Measurements from ENCODE around the gene ZCWPW1. TPM values are rescaled to one million over a fixed set of nuclear protein-coding genes. Genes with fewer than 3 reads are reported as not detected.

ZCWPW1 gene
- total RNA-seq, 1 experiment from 2014 or later: 3.4 TPM

GRCh38 chr7:100406767-100407166 is 21.7 kb downstream of the ZCWPW1 start:
- Mint-ChIP-seq H3K9me3 (ENCODE audit: unreplicated experiment) (no peaks in the 10 kb centered on the region), H3K27me3 (ENCODE audit: insufficient read depth, unreplicated experiment) (peaks cover 5% of the 10 kb centered on the region), H3K27ac (ENCODE audit: unreplicated experiment) (no peak overlapping the region), H3K4me1 (ENCODE audit: low read depth, unreplicated experiment) (no peaks in the 10 kb centered on the region), H3K4me3 (ENCODE audit: unreplicated experiment) (no peak overlapping the region), H3K36me3 (ENCODE audit: insufficient read depth, unreplicated experiment) (no peaks in the 10 kb centered on the region)
- Histone ChIP-seq H3K9me3 (no peaks in the 10 kb centered on the region), H3K27me3 (replicated peaks; ENCODE audit: control insufficient read depth, insufficient read depth, low read length) (0 out of 2 replicates have a peak, but pooled peaks cover 1% of the 10 kb centered on the region), H3K36me3 (ENCODE audit: control insufficient read depth, insufficient read depth, low read length) (no peaks in the 10 kb centered on the region), H3K4me1 (no peaks in the 10 kb centered on the region), H3K4me3 (ENCODE audit: low read depth, low read length) (no peak overlapping the region)
- ChIA-PET CTCF (interaction anchor here (0.7 to 1.3 kb wide), 5 partner anchors 9 to 217 kb away, joined by 3 to 7 read pairs (median 4); no protein-coding TSS in a partner anchor), POLR2A (interaction anchor here (0.8 kb wide), 1 partner anchor 22 kb away, joined by 3 read pairs; the partner anchor contains the start of gene ZCWPW1)
- no peak for DNase-seq
- intact Hi-C loops (cut with micrococcal nuclease; ENCODE audit: unreplicated experiment): loop anchor here (1.0 kb wide), 2 partner anchors 32 to 44 kb away; no protein-coding TSS in a partner anchor
- TF ChIP-seq CTCF (IDR thresholded peaks at IDR 0.05; ENCODE audit: insufficient read depth in 1 of 2, low read depth in 1 of 2, low read length in 1 of 2, severe bottlenecking in 1 of 2, unreplicated experiment in 1 of 2): no peak
- no TSS peak for BruUV-seq (replicated peaks)

GRCh38 chr7:100402241-100402640 is 26.3 kb downstream of the ZCWPW1 start:
- POLR2A ChIA-PET: interaction anchor here (0.6 kb wide), 1 partner anchor 37 kb away, joined by 3 read pairs; no protein-coding TSS in a partner anchor
- intact Hi-C loops (cut with micrococcal nuclease; ENCODE audit: unreplicated experiment): no loop called here
- BruUV-seq (replicated peaks): no TSS peak
- CTCF ChIA-PET: no interaction called here
- no peaks in the 10 kb centered on the region for H3K36me3 ChIP-seq (ENCODE audit: control insufficient read depth, insufficient read depth, low read length)
- H3K4me1 ChIP-seq: no peaks in the 10 kb centered on the region
- no peaks in the 10 kb centered on the region for H3K9me3 ChIP-seq
- H3K27me3 ChIP-seq (replicated peaks; ENCODE audit: control insufficient read depth, insufficient read depth, low read length): no peaks in the 10 kb centered on the region; the same call in 1 of the 2 replicates
- H3K4me3 ChIP-seq (ENCODE audit: low read depth, low read length): no peak overlapping the region
- DNase-seq: no peak
- Mint-ChIP-seq H3K27me3 (ENCODE audit: insufficient read depth, unreplicated experiment) (peaks cover 19% of the 10 kb centered on the region), H3K27ac (ENCODE audit: unreplicated experiment) (no peak overlapping the region), H3K4me3 (ENCODE audit: unreplicated experiment) (no peak overlapping the region), H3K9me3 (ENCODE audit: unreplicated experiment) (no peaks in the 10 kb centered on the region), H3K4me1 (ENCODE audit: low read depth, unreplicated experiment) (no peaks in the 10 kb centered on the region), H3K36me3 (ENCODE audit: insufficient read depth, unreplicated experiment) (no peaks in the 10 kb centered on the region)
- TF ChIP-seq CTCF (IDR thresholded peaks at IDR 0.05; ENCODE audit: insufficient read depth in 1 of 2, low read depth in 1 of 2, low read length in 1 of 2, severe bottlenecking in 1 of 2, unreplicated experiment in 1 of 2): no peak

DNA sequence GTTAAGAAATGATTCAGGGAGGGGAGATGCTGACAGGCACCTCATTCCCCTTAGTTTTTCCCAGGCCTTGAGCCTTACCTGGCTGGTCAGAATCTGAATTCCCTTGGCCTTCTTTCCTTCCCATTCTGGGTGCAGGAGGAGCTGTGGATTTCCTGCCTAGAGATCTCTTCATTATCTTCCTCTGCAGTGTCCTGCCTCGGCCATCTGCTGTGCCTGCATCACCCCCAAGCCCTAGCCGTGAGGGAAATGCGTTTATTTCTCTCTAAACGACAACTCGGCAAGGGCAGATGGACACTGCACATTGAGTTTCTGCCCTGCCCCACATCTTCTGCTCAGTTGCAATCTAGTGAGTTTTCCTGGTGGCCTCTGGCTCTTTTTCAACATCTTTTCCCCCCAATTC is 26.7 kb downstream of the ZCWPW1 start:
- H3K9me3 ChIP-seq: no peaks in the 10 kb centered on the region
- H3K9me3 Mint-ChIP-seq (ENCODE audit: unreplicated experiment): no peaks in the 10 kb centered on the region
- no peaks in the 10 kb centered on the region for H3K4me1 Mint-ChIP-seq (ENCODE audit: low read depth, unreplicated experiment)
- no peak overlapping the region for H3K4me3 ChIP-seq (ENCODE audit: low read depth, low read length)
- BruUV-seq (replicated peaks): no TSS peak
- H3K36me3 Mint-ChIP-seq (ENCODE audit: insufficient read depth, unreplicated experiment): no peaks in the 10 kb centered on the region
- no peak overlapping the region for H3K4me3 Mint-ChIP-seq (ENCODE audit: unreplicated experiment)
- TF ChIP-seq CTCF (IDR thresholded peaks at IDR 0.05; ENCODE audit: insufficient read depth in 1 of 2, low read depth in 1 of 2, low read length in 1 of 2, severe bottlenecking in 1 of 2, unreplicated experiment in 1 of 2): no peak
- intact Hi-C loops (cut with micrococcal nuclease; ENCODE audit: unreplicated experiment): no loop called here
- POLR2A ChIA-PET: no interaction called here
- H3K27ac Mint-ChIP-seq (ENCODE audit: unreplicated experiment): no peak overlapping the region
- no peaks in the 10 kb centered on the region; the same call in 1 of the 2 replicates for H3K27me3 ChIP-seq (replicated peaks; ENCODE audit: control insufficient read depth, insufficient read depth, low read length)
- CTCF ChIA-PET: no interaction called here
- no peaks in the 10 kb centered on the region for H3K4me1 ChIP-seq
- peaks cover 22% of the 10 kb centered on the region for H3K27me3 Mint-ChIP-seq (ENCODE audit: insufficient read depth, unreplicated experiment)
- H3K36me3 ChIP-seq (ENCODE audit: control insufficient read depth, insufficient read depth, low read length): no peaks in the 10 kb centered on the region
- DNase-seq: no peak
